A549 (cell line): ENCODE data around the gene LRRC46.

ENCODE experiments used
- MAX ChIP-seq: IDR thresholded peaks from 2 replicates; pipeline ENCODE4 v1.6.1; 2012
- RFX5 ChIP-seq: fragments of 450-650 bp; IDR thresholded peaks from 2 replicates; pipeline ENCODE4 v1.7.1; 2014; ENCODE audit warnings: antibody characterized with exemption, mild to moderate bottlenecking, moderate library complexity
- ZSCAN20 ChIP-seq: fragments of 250-450 bp; sonication (Bioruptor Pico); IDR thresholded peaks from 2 replicates; pipeline ENCODE4 v1.8.0; 2022; ENCODE audit warnings: mild to moderate bottlenecking, moderate library complexity
- TF ChIP-seq, protein P1 (sequence below): fragments of >200 bp; sonication (Bioruptor Twin); formaldehyde crosslinking; IDR thresholded peaks from 3 replicates; pipeline ENCODE4 v1.5.1; 2016

GRCh38 chr17:47841488-47842291 lies 10.2 kb downstream of the LRRC46 start:
- TF ChIP-seq, protein P1, sequence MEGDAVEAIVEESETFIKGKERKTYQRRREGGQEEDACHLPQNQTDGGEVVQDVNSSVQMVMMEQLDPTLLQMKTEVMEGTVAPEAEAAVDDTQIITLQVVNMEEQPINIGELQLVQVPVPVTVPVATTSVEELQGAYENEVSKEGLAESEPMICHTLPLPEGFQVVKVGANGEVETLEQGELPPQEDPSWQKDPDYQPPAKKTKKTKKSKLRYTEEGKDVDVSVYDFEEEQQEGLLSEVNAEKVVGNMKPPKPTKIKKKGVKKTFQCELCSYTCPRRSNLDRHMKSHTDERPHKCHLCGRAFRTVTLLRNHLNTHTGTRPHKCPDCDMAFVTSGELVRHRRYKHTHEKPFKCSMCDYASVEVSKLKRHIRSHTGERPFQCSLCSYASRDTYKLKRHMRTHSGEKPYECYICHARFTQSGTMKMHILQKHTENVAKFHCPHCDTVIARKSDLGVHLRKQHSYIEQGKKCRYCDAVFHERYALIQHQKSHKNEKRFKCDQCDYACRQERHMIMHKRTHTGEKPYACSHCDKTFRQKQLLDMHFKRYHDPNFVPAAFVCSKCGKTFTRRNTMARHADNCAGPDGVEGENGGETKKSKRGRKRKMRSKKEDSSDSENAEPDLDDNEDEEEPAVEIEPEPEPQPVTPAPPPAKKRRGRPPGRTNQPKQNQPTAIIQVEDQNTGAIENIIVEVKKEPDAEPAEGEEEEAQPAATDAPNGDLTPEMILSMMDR: no peak
- TF ChIP-seq ZSCAN20 (CRISPR knock-in tag) (no peak), MAX (no peak), RFX5 (no peak)
